T-helper 22 cell (primary cell): ENCODE data around the gene RASSF8.

Experiments
- DNase-seq: peaks from one replicate; pipeline ENCODE4 v3.0.0-alpha.2; 2020; ENCODE audit warnings: low read depth

Gene RASSF8

DNA sequence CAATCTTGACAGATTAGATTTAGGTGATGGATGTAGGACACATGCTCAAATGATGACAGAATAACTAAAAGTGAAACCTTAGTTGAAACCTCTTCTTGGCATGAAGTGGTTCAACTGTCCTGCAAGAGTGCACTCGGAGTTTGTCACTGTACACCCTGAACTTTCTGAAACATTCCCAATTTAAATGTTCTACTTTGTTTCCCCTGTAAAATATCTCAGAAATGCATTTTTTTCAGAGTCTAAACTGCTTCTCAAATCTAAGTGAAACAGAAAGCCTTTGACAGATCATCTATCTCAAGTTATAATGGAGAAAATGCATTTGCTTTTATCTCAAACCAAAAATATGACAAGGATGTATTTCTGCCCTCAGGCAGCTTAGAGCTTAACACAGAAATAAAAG lies 100.3 kb downstream of the RASSF8 start:
- DNase-seq, result no peak

GRCh38 chr12:26062006-26062405 lies 103.5 kb downstream of the RASSF8 start:
- DNase-seq, result no peak

GRCh38 chr12:26062566-26062965 lies 104.1 kb downstream of the RASSF8 start:
- no peak for DNase-seq

DNA sequence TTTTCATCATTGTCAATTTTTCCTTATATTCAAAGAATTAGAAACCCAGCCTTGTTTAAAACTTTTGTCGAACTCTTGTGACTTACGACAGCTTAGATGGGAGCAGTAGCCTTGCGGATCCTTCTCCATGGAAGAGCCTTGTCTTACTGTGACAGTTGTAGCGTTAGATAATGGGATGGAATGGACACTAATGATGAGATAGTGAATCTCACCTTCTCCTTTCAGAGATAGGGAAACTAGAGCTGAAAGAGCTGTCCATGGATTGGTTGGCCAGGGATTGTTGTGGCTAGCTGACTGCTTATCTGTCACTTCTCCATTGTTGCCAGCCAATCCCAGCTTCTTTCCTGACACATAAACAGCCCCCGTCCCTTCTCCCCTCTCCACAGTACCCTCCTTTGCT lies 107.0 kb downstream of the RASSF8 start:
- no peak for DNase-seq

GRCh38 chr12:26068503-26068902 lies 110.0 kb downstream of the RASSF8 start:
- DNase-seq, result no peak

DNA sequence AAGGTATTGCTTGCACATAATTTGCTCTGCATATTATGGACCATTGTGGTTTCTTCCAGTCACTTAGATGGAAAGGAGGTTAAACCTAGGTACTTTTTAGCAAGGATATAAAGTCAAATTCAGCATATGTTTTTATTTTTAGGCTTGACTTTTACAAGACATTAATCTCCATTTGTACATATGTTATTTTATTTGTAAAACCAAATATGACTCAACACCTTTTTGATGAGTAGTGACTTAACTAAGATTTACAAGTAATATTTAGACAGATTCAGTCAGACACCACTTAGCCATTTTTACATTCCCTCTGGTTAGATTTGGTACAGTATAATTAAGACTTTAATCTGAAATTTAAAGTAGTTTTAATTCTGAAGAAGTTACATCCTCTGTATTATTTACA lies 111.3 kb downstream of the RASSF8 start:
- no peak for DNase-seq

DNA sequence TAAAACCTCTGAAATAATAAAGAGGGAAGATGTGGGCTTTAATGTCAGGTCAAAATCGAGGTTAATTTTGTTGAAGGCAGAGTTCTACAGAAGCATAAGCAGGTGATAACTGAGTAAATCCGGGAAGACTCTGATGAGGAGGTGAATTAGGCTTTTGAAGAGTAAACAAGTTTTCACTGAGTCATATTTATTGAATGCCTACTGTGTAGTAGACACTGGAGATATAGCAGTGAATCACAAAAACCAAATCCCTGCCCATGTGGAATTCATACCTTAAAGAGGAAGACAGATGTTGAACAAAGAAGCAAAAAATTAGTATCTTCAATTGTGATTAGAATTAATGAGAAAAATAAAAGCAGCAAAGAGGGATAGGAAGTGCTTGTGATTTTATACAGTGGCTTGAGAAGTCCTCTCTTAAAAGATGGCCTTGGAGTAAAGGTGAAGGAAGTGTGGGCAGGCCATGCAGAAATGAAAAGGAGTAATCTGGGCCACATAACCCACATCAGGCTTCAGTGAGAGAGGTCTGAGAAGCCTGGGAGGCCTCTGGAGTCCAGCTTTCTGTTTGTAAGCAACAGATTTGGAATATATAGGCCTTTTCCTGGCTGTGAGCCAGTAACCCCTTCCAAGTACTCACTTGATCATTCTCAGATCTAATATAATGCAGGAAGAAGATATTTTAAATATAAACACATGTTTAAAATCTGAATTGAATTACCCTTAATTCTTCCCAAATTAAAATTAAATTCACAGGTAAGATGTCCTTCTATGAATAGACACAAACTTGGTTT lies 119.6 kb downstream of the RASSF8 start:
- DNase-seq, result no peak

DNA sequence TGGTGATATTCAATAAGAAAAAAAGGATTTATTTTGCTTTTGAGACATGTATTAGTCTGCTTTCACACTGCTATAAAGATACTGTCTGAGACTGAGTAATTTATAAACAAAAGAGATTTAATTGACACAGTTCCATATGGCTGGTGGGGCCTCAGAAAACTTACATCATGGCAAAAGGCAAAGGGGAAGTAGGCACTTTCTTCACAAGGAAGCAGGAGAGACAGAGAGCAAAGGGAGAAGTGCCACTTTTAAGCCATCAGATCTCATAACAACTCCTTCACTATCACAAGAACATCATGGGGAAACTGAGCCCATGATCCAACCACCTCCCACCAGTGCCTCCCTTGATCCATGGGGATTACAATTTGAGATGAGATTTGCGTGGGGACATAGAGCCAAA lies 122.4 kb downstream of the RASSF8 start:
- no peak for DNase-seq

GRCh38 chr12:26086936-26087335 lies 128.5 kb downstream of the RASSF8 start:
- no peak for DNase-seq

DNA sequence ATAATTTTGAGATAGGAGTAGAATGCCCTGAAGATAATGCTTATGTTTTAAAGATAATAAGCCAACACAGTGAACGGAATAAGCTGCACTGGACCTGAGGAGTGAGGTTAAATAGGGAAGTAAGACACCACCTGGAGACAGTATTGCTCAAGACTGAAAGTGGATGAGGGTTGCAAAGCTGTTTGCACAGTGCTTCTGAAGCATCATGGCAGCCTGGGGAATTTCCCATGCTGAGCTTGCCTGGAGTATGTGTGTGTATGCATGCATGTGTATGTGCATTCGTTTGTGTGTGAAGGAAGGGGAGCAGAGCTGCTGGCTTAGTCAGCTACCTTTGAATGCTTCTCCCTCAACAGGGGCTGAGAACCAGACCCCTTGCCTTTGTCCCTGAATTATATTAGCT lies 130.5 kb downstream of the RASSF8 start:
- no peak for DNase-seq

DNA sequence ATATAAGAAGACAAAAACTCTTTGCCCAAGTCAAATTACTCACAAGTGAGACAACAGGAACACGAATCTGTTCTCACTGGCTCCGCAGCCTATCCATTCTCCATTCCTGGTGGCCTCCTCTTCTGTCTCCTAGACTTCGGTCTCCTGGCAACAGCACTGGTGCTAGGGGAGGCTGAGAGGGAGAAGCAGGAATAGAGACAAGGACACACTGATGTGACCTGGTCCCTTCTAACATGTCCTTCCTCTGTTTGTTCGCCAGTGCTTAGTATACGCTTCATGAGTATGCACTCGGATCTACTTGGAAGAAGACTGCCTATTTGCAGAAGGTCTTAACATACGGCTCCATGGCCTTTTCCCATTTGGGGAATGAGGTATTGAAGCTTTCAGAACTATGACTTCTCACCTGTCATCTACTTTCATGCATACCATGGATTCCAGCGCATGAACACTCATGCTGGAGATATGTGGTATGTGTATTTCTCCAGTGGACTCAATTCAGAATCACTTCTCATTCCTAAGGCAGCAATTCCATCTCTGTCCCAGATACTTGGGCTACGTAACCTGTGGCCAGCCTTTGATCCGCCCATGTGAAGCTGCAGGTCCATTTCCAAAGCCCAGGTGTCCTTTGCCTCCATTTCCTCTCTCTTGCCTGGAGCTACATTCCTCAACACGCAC lies 132.5 kb downstream of the RASSF8 start:
- no peak for DNase-seq

DNA sequence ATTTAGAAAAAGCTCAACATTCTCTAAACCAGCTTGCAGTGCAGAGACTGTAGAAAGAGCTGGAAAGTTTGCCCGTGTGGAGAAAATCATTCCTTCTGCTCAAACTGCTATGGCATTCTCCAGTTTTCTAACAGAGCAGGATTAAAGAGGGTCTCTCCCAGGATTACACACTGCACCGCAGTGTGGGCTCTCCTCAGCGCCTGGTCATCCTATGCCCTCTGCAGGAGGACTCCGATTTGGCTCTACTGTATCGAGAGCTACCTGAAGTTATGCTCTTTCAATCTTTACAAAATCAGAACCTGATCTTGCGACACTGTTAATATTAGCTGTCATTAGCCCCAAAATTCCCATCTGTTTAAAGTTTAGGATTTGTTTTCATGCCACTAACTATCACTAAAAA lies 133.3 kb downstream of the RASSF8 start:
- DNase-seq, result no peak

GRCh38 chr12:26092346-26093105 lies 134.0 kb downstream of the RASSF8 start:
- no peak for DNase-seq

GRCh38 chr12:26095186-26095585 lies 136.7 kb downstream of the RASSF8 start:
- no peak for DNase-seq

DNA sequence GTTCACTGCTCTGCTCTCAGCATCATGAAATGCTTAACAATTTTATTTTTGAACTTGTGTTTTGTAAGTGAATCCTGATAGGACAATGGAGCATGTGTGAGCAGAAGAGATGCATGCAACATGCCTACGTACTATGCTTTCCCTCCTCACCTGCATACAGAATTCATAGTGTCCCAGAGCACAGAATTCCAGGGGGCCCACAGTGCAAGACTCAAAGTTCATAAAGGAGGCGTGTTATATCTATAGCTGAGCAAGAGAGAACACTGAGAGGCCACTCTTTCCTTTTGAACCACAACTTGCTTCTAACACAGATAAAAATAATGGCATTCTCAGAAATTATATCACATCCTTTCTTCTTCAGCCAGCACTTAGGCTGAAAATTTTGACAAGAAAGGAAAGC lies 137.6 kb downstream of the RASSF8 start:
- DNase-seq, result no peak

- DNase-seq, result peak; percentile 15
These were observed 138.8 kb downstream of the RASSF8 start for GRCh38 chr12:26097046-26097878.

- DNase-seq, result no peak
These were observed 142.3 kb downstream of the RASSF8 start for GRCh38 chr12:26100666-26101349.

GRCh38 chr12:26101350-26101734 lies 142.9 kb downstream of the RASSF8 start:
- DNase-seq, result no peak

DNA sequence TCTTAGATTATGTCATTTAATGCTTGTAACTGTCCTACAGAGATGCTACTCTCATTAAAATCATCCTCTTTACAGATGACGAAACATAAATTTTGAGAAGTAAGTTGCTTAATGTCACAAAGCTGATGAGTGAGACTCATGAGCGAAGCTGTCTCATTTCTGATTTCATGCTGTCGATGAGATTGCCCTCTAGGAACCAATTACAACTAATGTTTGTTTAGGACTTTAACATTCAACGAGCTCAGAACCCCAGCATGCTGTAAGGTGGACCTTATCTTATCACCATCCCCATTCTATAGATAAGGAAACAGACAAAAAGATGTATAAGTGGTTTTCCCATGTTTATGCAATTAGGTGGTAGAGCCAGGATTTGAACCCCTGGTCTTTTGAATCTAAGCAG lies 143.3 kb downstream of the RASSF8 start:
- no peak for DNase-seq

DNA sequence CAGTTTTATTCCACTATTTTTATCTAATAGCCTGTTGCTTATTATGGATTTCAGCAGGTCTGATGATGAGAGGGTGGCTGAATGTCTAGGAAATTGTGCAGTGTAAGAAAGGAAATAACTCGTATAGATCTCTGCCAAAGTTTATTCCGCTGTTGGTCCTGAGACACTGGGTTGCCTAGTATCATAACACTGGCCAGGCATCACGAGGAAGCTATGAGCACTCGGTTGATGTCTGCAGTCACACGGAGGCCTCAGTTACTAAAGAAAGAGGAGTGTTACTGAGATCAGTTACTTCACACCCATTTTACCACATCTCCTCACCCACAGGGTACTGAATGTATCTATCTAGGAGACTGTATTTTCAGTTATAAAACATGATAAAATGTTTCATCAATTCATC lies 144.5 kb downstream of the RASSF8 start:
- no peak for DNase-seq

DNA sequence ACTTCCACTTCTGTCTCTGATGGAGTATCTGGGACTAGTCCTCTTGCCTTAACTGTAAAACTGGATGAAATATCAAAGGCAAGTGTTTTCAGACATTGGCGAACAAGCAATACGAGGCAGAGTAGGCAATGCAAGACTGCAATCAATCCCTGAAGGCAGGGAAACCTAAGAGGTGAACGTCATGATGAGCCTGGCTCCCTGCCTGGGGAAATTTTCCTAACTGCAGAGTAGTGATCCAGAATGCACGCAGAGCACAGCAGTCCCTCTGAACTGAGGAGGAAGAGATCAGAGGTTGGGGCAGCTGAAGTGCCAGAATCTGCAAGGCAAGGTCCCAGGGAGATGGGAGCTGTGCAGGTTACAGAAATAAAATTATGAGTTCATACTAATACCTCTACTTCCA lies 147.9 kb downstream of the RASSF8 start:
- DNase-seq, result no peak

DNA sequence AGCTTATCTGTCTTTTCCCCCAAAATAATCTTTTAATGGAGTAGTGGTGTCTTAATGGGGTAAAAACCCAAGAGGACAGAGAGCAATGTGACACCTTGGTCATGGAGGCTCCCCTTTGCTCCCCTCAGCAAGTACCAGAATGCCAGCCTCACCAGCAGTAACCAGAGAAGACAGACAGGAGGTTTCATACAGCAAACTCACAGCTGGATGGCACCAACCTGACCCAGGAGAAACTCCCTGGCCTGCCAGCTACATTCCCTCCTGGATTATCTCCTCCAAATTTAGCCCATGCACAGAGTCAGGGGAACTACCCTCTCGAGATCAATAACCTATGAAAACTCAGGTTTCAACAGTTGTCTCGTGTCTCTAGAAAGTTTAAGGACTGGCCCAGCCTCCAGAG lies 150.4 kb downstream of the RASSF8 start:
- DNase-seq, result no peak
